Astrocyte of the cerebellum (primary cell): ENCODE data around the gene ZDHHC14.

Experiments
- DNase-seq: peaks from one replicate; pipeline ENCODE4 v3.0.0-alpha.2; 2011; ENCODE audit warnings: low read depth
- H3K4me3 ChIP-seq: 2 replicates; pipeline ENCODE4 v1.5.1; 2011; ENCODE audit warnings: mild to moderate bottlenecking, low read depth, low read length, moderate library complexity
- CTCF ChIP-seq: IDR thresholded peaks from 2 replicates; pipeline ENCODE4 v1.5.1; 2012; ENCODE audit warnings: low read length, low read depth, moderate library complexity, mild to moderate bottlenecking; ENCODE audit errors: missing control alignments
- in situ Hi-C: cut with HindIII; loops from 2 replicates; pipeline ENCODE4 v1.10.0; 2017; ENCODE audit warnings: low sequenced_read_pairs

The ZDHHC14 gene

DNA sequence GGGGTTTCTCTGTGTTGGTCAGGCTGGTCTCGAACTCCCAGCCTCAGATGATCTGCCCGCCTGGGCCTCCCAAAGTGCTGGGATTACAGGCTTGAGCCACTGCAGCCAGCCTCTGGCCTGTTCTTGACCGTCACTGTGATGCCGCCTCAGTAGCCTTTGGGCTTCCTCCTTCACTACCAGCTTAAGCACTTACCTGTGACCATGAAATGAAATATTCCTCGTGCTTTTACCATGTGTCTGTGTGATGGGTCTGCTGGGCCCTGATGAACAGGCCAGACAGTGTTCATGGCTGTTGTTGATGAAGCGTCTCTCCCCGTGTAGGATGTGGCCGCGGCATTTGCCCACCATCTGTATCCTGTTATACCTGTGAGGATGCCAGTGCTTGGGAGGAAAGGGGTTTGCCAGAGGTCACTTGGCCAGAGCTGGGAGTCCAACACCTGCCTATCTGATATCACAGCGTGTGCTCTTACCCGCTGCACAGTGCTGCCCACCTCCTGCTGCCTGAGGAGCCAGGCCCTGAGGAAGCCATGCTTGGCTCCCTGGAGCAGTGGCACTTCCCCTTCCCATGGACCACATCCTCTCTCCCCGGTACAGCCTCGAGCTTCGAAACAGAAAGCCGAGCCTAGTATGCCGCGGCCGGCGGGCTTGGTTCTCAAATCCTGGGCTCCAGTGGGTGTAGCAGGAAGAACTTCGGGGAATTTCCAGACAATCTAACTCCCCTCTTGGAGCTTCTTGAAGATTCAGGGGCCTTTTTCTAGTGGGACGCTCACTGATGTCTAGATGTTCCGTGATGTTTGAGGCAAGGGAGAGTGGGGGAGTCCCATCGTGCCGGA, 167.9 kb downstream of the ZDHHC14 start:
- DNase-seq, result no peak
- no peak for TF ChIP-seq CTCF
- no peak overlapping the region for H3K4me3 ChIP-seq
- in situ Hi-C loops, result no loop called here

- in situ Hi-C loops, result no loop called here
- H3K4me3 ChIP-seq, result no peak overlapping the region
- TF ChIP-seq CTCF, result no peak
- DNase-seq, result no peak
These were observed 168.4 kb downstream of the ZDHHC14 start for GRCh38 chr6:157549468-157549745.

DNA sequence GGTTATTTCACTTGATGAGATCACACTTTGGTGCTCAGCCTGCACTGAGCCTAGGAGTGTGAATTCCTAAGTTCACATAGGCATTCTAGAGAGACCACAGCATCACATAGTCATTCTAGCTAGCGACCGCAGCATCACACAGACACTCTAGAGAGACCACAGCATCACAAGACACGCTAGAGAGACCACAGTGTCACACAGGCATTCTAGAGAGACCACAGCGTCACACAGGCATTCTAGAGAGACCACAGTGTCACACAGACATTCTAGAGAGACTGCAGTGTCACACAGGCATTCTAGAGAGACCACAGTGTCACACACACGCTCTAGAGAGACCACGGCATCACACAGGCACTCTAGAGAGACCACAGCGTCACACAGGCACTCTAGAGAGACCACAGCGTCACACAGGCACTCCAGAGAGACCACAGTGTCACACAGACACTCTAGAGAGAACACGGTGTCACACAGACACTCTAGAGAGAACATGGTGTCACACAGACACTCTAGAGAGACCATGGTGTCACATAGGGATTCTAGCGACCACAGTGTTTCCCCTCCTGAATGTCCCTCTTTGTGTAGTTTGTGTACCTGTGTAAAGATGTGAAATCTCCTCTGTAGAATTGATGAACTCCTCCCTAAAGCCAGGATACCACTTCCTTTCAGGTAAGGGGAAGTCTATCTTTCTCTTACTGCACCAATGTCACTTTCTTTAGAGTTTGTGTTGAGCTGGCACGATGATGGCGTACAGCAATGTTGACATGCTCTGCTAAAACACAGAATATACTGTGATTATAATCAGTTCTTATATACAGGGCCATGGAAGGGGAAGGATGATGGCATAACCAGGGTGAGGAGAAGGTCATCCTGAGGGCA, 169.4 kb downstream of the ZDHHC14 start:
- DNase-seq, result no peak
- no peak overlapping the region for H3K4me3 ChIP-seq
- in situ Hi-C loops, result no loop called here

GRCh38 chr6:157551041-157551832, 170.2 kb downstream of the ZDHHC14 start:
- no peak overlapping the region for H3K4me3 ChIP-seq
- DNase-seq, result no peak
- in situ Hi-C loops, result no loop called here
- TF ChIP-seq CTCF, result no peak

More for the DNA sequence above, 169.4 kb downstream of the ZDHHC14 start:
- TF ChIP-seq CTCF, result no peak

- no peak for DNase-seq
- TF ChIP-seq CTCF, result no peak
- no peak overlapping the region for H3K4me3 ChIP-seq
- in situ Hi-C loops, result no loop called here
These were observed 171.2 kb downstream of the ZDHHC14 start for GRCh38 chr6:157552081-157552747.
